H9 (cell line): ENCODE data around the gene MOXD1. TPM values are rescaled to one million over a fixed set of nuclear protein-coding genes. Genes with fewer than 3 reads are reported as not detected.

ENCODE experiments used
- DNase-seq: peaks from one replicate; pipeline ENCODE4 v3.0.0-alpha.2; 2017
- H2AFZ ChIP-seq: one replicate; pipeline ENCODE4 v1.6.1; 2013; ENCODE audit warnings: mild to moderate bottlenecking, low read length, control low read depth, moderate library complexity
- H2AK5ac ChIP-seq: 2 replicates; pipeline ENCODE4 v1.6.1; 2013; ENCODE audit warnings: low read length, control low read depth, mixed read lengths; ENCODE audit not compliant: insufficient read length
- H2BK120ac ChIP-seq: one replicate; pipeline ENCODE4 v1.6.1; 2013; ENCODE audit warnings: low read depth, mild to moderate bottlenecking, low read length, control low read depth, inconsistent platforms; ENCODE audit not compliant: poor library complexity, severe bottlenecking
- H2BK12ac ChIP-seq: 2 replicates; pipeline ENCODE4 v1.6.1; 2013; ENCODE audit warnings: low read length, control low read depth, mixed read lengths, low read depth; ENCODE audit not compliant: insufficient read length
- H2BK15ac ChIP-seq: 2 replicates; pipeline ENCODE4 v1.6.1; 2013; ENCODE audit warnings: low read depth, low read length, control low read depth
- H2BK20ac ChIP-seq: one replicate; pipeline ENCODE4 v1.6.1; 2013; ENCODE audit warnings: low read depth, mild to moderate bottlenecking, low read length, control low read depth, inconsistent platforms; ENCODE audit not compliant: poor library complexity, severe bottlenecking
- H2BK5ac ChIP-seq: 2 replicates; pipeline ENCODE4 v1.6.1; 2013; ENCODE audit warnings: low read length, control low read depth, mixed read lengths; ENCODE audit not compliant: insufficient read length
- H3K14ac ChIP-seq: 2 replicates; pipeline ENCODE4 v1.6.1; 2013; ENCODE audit warnings: low read length, control low read depth; ENCODE audit not compliant: insufficient read depth
- H3K18ac ChIP-seq: 2 replicates; pipeline ENCODE4 v1.6.1; 2013; ENCODE audit warnings: low read depth, mild to moderate bottlenecking, mixed read lengths, low read length, control low read depth; ENCODE audit not compliant: insufficient read length
- H3K23ac ChIP-seq: 2 replicates; pipeline ENCODE4 v1.6.1; 2013; ENCODE audit warnings: low read length, control low read depth, mixed read lengths, low read depth; ENCODE audit not compliant: insufficient read length
- H3K23me2 ChIP-seq: 2 replicates; pipeline ENCODE4 v1.6.1; 2013; ENCODE audit warnings: low read depth, mild to moderate bottlenecking, mixed read lengths, low read length, control low read depth; ENCODE audit not compliant: insufficient read length, poor library complexity, severe bottlenecking
- H3K27ac ChIP-seq: 2 replicates; pipeline ENCODE4 v1.5.1; 2013; ENCODE audit warnings: low read length, control low read depth, mixed read lengths, low read depth; ENCODE audit not compliant: insufficient read length
- H3K27me3 ChIP-seq: 2 replicates; pipeline ENCODE4 v1.6.1; 2013; ENCODE audit warnings: low read length, control low read depth, inconsistent platforms; ENCODE audit not compliant: insufficient read depth
- H3K4ac ChIP-seq: 2 replicates; pipeline ENCODE4 v1.6.1; 2013; ENCODE audit warnings: low read depth, mild to moderate bottlenecking, control low read depth, inconsistent platforms, low read length, moderate library complexity
- H3K4me1 ChIP-seq: 2 replicates; pipeline ENCODE4 v1.6.1; 2013; ENCODE audit warnings: low read length, control low read depth, inconsistent platforms; ENCODE audit not compliant: insufficient read depth
- H3K4me2 ChIP-seq: 2 replicates; pipeline ENCODE4 v1.6.1; 2013; ENCODE audit warnings: low read length, control low read depth, mixed read lengths; ENCODE audit not compliant: insufficient read length, insufficient read depth
- H3K56ac ChIP-seq: 2 replicates; pipeline ENCODE4 v1.6.1; 2013; ENCODE audit warnings: low read depth, mild to moderate bottlenecking, mixed read lengths, low read length, control low read depth; ENCODE audit not compliant: insufficient read length
- H3K79me1 ChIP-seq: 2 replicates; pipeline ENCODE4 v1.6.1; 2013; ENCODE audit warnings: low read depth, mild to moderate bottlenecking, moderate library complexity, low read length, control low read depth, inconsistent platforms; ENCODE audit not compliant: insufficient read depth, poor library complexity, severe bottlenecking
- H3K79me2 ChIP-seq: 2 replicates; pipeline ENCODE4 v1.6.1; 2013; ENCODE audit warnings: low read length, control low read depth, inconsistent platforms; ENCODE audit not compliant: insufficient read depth
- H3K9ac ChIP-seq: 2 replicates; pipeline ENCODE4 v1.6.1; 2013; ENCODE audit warnings: low read length, control low read depth, mixed read lengths; ENCODE audit not compliant: insufficient read length; ENCODE audit errors: extremely low read depth
- H3K9me3 ChIP-seq: one replicate; pipeline ENCODE4 v1.6.1; 2013; ENCODE audit warnings: low read depth, low read length, inconsistent platforms; ENCODE audit not compliant: control insufficient read depth
- H3T11ph ChIP-seq: one replicate; pipeline ENCODE4 v1.6.1; 2013; ENCODE audit warnings: mild to moderate bottlenecking, low read length, control low read depth, inconsistent platforms
- H4K20me1 ChIP-seq: one replicate; pipeline ENCODE4 v1.6.1; 2013; ENCODE audit not compliant: control insufficient read depth, insufficient read length, insufficient read depth
- H4K5ac ChIP-seq: 2 replicates; pipeline ENCODE4 v1.6.1; 2013; ENCODE audit warnings: low read depth, mild to moderate bottlenecking, mixed read lengths, low read length, control low read depth; ENCODE audit not compliant: insufficient read length
- H4K8ac ChIP-seq: replicated peaks from 2 replicates; pipeline ENCODE4 v1.6.1; 2013; ENCODE audit warnings: low read length, control low read depth, mixed read lengths, low read depth; ENCODE audit not compliant: insufficient read length
- H4K91ac ChIP-seq: 2 replicates; pipeline ENCODE4 v1.6.1; 2013; ENCODE audit warnings: low read depth, mild to moderate bottlenecking, moderate library complexity, mixed read lengths, low read length, control low read depth; ENCODE audit not compliant: insufficient read length
- H3K27ac Mint-ChIP-seq, 3 experiments: 2 replicates in 2 of 3; 3 replicates in 1 of 3; pipeline ENCODE4 v1.8.0; 2020 to 2021; ENCODE audit warnings: mixed read lengths in 3 of 3, mild to moderate bottlenecking in 1 of 3, moderate library complexity in 1 of 3
- H3K27me3 Mint-ChIP-seq: 2 replicates; pipeline ENCODE4 v1.8.0; 2021; ENCODE audit warnings: low read depth, mild to moderate bottlenecking, moderate library complexity, mixed read lengths
- H3K36me3 Mint-ChIP-seq, 3 experiments: 2 replicates in 2 of 3; 3 replicates in 1 of 3; pipeline ENCODE4 v1.8.0; 2020 to 2021; ENCODE audit warnings: low read depth in 3 of 3, mixed read lengths in 3 of 3; ENCODE audit not compliant: insufficient read depth in 1 of 3
- H3K4me1 Mint-ChIP-seq, 2 experiments: 2 replicates each; pipeline ENCODE4 v1.8.0; 2020; ENCODE audit warnings: mixed read lengths in 2 of 2
- H3K4me3 Mint-ChIP-seq, 2 experiments: 2 replicates in 1 of 2; 3 replicates in 1 of 2; pipeline ENCODE4 v1.8.0; 2020 to 2021; ENCODE audit warnings: mild to moderate bottlenecking in 2 of 2, mixed read lengths in 2 of 2, moderate library complexity in 1 of 2
- H3K9me3 Mint-ChIP-seq, 2 experiments: 2 replicates in 1 of 2; 3 replicates in 1 of 2; pipeline ENCODE4 v1.8.0; 2020; ENCODE audit warnings: mild to moderate bottlenecking in 2 of 2, mixed read lengths in 2 of 2, moderate library complexity in 1 of 2
- CTCF ChIP-seq: fragments of 200-600 bp; sonication (generic); conservative IDR thresholded peaks from 3 replicates; pipeline ENCODE4 v1.8.0; 2021; ENCODE audit warnings: antibody characterized with exemption, mild to moderate bottlenecking
- WGBS: extraction: QIAGEN DNeasy Blood & Tissue Kit; methylation state at CpG from one replicate; pipeline ENCODE4 v1.1.7; 2013; ENCODE audit warnings: missing lambda C conversion rate, low lambda C conversion rate, mixed read lengths; ENCODE audit not compliant: insufficient read length; ENCODE audit errors: extremely low coverage; 5-methylcytosine and 5-hydroxymethylcytosine counted together
- total RNA-seq: library from RNA; stranded (reverse); gene quantifications from 2 replicates; pipeline ENCODE4 v1.2.1, GENCODE V29; 2021

MOXD1 gene
- total RNA-seq, 1 experiment from 2014 or later, result 2.3 TPM

- Histone ChIP-seq H3K4ac (no peak overlapping the region), H3K27me3 (no peaks in the 10 kb centered on the region), H3K4me1 (peaks cover 6% of the 10 kb centered on the region; the same call in 1 of the 2 replicates), H3K23me2 (no peaks in the 10 kb centered on the region), H3K9ac (no peak overlapping the region), H3K27ac (no peak overlapping the region), H3K79me1 (no peaks in the 10 kb centered on the region), H3K23ac (no peak overlapping the region), H3K4me2 (no peak overlapping the region), H3K79me2 (no peaks in the 10 kb centered on the region), H4K91ac (no peak overlapping the region), H4K5ac (no peak overlapping the region), H2AFZ (no peak overlapping the region), H3K9me3 (no peaks in the 10 kb centered on the region), H3K56ac (no peak overlapping the region), H3T11ph (no peak overlapping the region), H2BK12ac (no peak overlapping the region), H2AK5ac (no peak overlapping the region), H2BK120ac (no peak overlapping the region), H2BK20ac (no peak overlapping the region), H4K8ac (no peak overlapping the region), H3K18ac (no peak overlapping the region), H3K14ac (no peak overlapping the region), H4K20me1 (no peaks in the 10 kb centered on the region), H2BK5ac (no peak overlapping the region), H2BK15ac (no peak overlapping the region)
- H3K27me3 Mint-ChIP-seq, result peaks cover 16% of the 10 kb centered on the region
- peak; percentile 25 for DNase-seq
- H3K4me1 Mint-ChIP-seq, result peaks cover 10 to 14% of the 10 kb centered on the region in 2 experiments
- no CpG with 5 or more reads among the region's 2 CpGs for WGBS
- peaks cover 11 to 15% of the 10 kb centered on the region in 2 experiments for H3K9me3 Mint-ChIP-seq
- H3K4me3 Mint-ChIP-seq, result no peak overlapping the region
- no peak overlapping the region for H3K27ac Mint-ChIP-seq
- TF ChIP-seq CTCF, result peak; percentile 62
- H3K36me3 Mint-ChIP-seq, result peaks cover 0 to 14% (median 2%) of the 10 kb centered on the region in 3 experiments; a peak in 3 of 7 replicates
These were observed 8.5 kb downstream of the MOXD1 start for GRCh38 chr6:132392792-132393191.
